NCI-H1092 (cell line): ENCODE measurements around the gene LGALS3BP.

Source experiments
- DNase-seq: peaks from one replicate; lab custom pipeline; 2025; lab: John Stamatoyannopoulos, UW

Gene LGALS3BP

DNA sequence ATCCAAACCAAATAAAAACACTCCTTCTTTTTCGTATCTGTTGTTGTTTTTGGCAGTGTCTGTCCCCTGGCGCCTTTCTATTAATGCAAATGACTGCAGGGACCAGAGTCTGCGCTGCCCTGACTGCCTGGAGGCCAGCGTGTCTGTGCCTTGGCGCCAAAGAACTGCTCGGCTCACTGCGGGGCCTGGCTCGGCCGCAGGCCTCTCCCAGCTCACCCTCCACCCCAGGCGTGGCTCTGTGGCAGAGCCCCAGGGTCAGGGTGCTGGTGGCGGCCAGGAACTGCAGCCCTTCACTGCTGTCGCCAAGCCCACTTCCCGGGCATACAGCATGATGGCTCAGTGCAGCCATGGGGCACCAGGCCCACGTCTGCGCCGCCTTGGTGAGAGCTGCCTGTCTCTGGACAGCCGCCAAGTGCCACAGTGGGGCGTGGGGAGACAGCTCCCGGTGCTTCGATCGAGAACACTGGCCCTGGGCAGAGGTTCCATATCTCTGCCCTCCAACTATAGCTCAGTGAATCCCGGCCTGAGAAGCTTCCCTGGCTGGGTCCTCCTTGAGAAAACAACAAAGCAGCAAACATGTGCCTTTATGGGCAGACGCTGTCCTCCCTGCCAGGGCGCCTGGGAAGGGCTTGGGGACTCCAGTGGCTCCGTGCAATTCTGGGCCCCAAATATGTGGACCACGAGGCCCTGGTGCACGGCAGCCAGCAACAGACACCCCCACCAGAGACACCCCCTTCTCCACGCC is 18.8 kb upstream of the LGALS3BP start:
- DNase-seq, result peak; percentile 23

DNA sequence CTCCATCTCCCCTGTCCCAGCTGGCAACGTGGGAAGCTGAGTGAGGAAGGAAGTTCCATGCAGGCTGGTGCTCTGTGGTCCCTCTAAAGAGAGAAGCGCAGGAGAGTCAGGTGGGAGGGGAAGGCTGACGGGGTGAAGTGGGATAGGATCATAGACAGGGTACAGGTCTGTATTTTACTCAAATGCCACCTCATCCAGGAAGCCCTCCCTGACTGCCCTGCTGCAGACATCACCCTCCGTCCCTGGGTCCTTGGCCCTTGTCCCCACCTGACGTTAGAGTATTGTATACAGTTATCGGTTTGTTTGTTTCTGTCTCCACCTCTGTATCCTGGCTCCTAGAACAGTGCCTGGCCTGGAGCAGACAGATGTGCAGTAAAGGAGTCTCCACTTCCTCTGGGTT is 18.2 kb upstream of the LGALS3BP start:
- DNase-seq, result no peak

DNA sequence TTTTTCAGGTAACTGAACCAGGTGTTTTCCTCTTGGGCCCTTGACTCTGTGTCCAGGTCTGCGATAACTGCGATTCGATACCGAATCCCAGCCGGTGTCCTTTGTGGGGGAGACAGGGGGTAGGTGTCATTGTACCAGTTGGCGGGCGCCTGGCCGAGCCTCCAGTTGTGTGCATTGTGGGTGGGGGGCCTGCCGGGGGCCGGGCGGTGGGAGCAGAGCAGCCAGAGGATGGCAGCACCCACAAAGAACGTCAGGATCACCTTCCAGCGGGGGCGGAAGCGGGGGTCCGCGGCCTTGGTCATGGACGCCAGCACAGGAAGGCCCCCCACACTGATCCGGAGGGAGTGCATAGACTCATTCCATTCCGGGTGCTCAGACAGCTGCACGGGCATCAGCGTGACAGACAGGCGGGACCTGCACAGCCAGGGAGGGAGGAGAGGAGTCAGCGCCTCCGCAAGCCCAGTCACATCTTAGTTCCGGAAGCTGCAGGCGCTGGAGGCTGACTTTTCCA is 17.6 kb upstream of the LGALS3BP start:
- DNase-seq, result no peak

GRCh38 chr17:78996781-78997201 is 17.1 kb upstream of the LGALS3BP start:
- DNase-seq, result no peak

DNA sequence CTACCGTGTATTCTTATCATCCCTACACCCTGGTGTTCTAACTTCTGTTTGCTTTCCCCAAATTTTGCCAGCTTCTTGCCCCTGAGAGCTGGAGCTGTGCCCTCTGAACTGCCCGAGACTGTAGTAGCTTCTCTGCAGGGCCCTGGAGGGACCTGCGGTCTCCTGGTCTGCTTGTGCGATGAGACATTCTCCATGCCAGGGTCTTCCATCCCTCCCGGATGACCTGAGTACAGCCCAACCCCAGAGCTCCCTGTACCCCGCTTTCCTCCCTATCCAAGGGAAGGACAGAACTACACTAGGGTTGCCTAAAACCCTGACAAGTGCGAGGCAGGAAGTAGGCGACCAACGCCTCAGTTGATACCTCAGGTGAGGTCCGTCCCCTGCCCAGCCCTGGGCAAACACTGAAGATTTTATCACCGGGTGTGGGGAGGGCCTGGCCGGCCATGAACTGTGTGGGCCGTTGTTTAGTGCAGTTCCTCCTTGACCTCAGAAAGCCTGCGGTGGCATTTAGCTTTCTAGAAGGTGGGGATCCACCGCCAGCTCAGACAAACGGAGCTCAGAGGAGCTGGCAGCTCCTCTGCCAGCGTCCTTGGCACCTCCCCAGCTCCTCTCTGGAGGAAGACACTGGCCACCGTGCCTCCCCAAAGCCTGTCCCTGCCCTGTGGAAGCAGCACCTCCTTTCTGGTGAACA is 16.2 kb upstream of the LGALS3BP start:
- no peak for DNase-seq

GRCh38 chr17:78995022-78995760 is 15.5 kb upstream of the LGALS3BP start:
- no peak for DNase-seq

DNA sequence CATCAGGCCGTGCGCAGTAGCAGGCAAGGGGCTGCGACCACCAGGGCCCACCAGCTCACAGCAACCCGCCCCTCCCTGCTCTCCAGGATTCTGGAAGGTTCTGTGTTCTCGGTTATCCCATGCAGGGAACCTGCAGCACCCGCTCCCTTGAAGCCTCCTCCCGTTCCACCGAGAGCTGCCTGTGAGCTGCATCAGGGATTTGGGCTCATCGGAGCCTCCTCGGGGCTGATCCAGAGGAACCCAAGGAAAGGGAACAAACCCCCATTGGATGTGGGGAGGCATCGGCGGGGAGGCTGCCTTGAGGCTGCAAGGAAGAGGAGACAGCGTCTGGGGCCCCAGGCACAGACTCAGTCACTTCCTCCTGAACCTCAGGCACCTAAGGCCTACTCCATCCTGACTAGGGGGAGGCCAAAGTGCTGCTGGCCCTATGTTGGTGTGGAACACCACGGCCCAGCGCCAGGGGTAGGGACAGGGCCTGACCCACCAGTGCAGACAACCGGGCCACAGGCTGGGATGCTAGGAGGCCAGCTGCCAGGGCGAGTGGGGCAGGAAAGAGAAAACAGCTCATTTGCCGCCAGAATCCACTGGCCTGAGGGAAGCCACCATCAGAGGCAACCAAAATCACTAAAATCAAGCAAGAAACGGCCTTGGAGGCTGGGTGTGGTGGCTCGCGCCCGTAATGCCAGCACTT is 14.4 kb upstream of the LGALS3BP start:
- no peak for DNase-seq

- DNase-seq, result no peak
Measured at GRCh38 chr17:78993241-78993956, 13.7 kb upstream of the LGALS3BP start.

- no peak for DNase-seq
Measured at GRCh38 chr17:78992542-78993212, 13.0 kb upstream of the LGALS3BP start.

GRCh38 chr17:78991906-78992532 is 12.3 kb upstream of the LGALS3BP start:
- DNase-seq, result no peak

GRCh38 chr17:78991017-78991738 is 11.5 kb upstream of the LGALS3BP start:
- no peak for DNase-seq

DNA sequence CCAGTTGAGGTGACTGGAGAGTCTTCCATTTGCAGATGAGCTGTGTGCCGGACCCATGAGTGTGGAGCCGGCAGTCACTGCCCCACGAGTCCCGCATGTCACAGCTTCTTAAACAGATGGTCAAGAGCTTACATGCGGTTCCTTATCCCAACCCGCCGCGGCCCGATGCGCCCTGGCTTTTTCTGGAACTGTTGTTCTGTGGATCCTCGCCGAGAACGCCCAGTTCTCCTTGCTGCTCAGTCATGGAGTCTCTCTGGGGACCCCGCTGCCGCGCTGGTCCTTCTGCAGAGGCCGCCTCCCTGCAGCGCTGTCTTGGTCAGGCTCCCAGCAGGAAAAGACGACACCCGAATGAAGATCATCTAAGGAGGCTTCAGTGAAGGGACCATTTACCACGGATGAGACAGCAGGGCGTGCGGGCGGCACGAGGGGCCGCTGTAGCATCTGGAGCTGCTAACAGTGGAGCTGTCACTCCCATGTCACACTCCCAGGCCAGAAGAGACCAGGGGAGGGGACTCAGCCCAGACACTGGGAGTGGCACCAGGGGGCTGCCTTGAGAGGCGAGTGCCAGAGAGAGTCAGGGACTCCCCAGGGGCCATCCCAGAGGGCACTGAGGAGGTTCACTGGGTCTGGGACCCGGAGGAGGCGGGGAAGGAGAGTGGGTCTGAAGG is 10.8 kb upstream of the LGALS3BP start:
- DNase-seq, result no peak

DNA sequence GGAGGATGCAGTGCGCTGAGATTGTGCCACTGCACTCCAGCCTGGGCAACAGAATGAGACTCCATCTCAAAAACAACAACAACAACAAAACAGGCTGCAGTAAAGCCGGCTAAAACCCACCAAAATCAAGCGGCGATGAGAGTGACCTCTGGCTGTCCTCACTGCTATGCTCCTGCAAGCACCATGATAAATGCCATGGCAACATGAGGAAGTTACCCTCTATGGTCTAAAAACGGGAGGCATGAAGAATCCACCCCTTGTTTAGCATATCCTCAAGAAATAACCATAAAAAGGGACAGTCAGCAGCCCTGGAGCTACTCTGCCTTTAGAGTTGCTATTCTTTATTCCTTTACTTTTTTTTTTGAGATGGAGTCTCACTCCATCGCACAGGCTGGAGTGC is 8.4 kb upstream of the LGALS3BP start:
- no peak for DNase-seq

- DNase-seq, result no peak
Measured at GRCh38 chr17:78986649-78987328, 7.1 kb upstream of the LGALS3BP start.

DNA sequence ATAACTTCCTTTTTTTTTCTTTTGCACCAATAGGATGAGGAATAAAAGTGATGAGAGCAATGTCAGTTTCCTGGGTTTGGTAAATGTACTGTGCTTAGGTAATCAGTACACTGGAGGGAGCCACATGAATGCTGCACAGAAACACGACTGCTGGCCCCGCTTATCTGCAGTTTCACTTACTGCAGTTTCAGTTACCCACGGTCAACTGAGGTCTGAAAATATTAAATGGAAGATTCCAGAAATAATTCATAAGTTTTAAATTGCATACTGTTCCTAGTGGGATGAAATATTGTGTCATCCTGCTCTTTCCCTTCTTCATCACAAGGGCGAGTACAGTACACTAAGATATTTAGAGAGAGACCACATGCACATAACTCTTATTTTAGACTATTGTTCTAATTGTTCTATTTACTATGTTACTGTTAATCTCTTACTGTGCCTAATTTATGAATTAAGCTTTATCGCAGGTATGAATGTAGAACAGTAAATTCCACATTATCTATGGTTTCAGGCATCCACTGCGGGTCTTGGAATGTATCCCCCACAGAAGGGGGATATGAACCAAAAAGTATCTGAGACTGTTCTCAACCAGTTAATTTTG is 6.4 kb upstream of the LGALS3BP start:
- no peak for DNase-seq

DNA sequence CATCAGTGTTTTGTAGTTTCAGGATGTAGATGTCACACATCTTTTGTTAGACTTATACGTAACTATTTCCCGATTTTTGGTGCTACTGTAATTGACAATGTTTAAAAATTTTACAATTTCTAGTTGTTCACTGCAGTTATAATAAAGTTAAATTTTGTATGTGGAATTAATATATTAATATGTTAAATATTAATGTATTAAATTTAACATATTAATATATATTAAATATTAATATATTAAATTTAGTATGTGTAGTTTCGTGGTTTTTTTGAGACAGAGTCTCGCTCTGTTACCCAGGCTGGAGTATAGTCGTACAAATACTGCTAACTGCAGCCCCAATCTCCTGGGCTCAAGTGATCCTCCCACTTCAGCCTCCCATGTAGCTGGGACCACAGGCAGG is 5.7 kb upstream of the LGALS3BP start:
- DNase-seq, result no peak

DNA sequence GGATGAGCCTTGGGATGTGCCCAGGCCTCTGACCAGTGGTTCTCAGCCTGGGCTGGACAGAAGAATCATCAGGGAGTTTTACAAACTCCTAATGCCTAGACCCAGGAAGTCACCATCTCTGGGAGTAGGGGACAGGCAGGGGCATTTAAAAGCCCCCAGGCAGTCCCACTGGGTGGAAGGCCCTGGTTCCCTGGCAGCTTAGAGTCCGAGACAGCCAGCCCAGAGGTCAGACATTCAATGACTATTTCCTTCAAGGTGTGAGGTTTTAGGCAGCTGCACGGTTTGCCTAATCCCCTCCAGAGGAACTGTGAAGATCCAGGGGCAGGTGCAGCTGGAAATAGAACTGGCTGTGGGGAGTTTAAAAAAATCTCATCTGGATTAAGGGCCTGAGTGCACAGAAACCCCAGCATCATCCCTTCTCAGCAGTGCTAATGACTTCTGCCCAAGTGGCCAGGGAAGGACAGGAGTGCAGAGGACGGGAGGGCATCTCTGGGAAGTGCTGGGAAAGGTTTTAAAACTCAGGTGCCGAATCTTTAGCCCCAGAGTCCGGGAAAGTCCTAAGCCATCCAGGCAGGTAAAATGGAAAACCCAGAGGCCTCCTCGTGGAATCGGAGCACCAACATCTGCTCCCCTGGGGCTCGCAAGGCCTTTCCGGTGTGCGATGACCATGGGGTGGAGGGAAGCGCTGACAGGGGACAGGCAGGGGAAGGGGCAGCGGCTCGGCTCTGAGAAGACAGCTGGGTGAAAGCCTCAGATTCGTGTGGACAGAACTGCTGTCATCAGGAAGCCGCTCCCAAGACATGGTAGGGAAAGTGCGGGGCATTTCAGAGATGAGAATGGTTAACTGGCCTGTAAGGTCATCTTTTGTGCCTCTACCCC is 1.5 kb upstream of the LGALS3BP start:
- DNase-seq, result no peak
